HG02763 (cell line): ENCODE results near the gene ZNF132.
"Not testable (repeated sequence)": the region's sequence is repeated elsewhere in the genome, so short reads cannot be mapped to it uniquely, and the experiment has no call there.

ENCODE experiments used
- ATAC-seq: cut with Tn5 transposase; IDR thresholded peaks from one replicate; pipeline ENCODE4 v1.9.1; 2021; ENCODE audit warnings: mild to moderate bottlenecking, moderate library complexity; ENCODE audit not compliant: unreplicated experiment

The ZNF132 gene

GRCh38 chr19:58439576-58440554 lies at the start of gene ZNF132:
Gene ZNF132, minus strand, starts transcription at chr19:58440153. Its CDS starts 332 bp downstream, at chr19:58439821.
- peak; percentile 96 for ATAC-seq

DNA sequence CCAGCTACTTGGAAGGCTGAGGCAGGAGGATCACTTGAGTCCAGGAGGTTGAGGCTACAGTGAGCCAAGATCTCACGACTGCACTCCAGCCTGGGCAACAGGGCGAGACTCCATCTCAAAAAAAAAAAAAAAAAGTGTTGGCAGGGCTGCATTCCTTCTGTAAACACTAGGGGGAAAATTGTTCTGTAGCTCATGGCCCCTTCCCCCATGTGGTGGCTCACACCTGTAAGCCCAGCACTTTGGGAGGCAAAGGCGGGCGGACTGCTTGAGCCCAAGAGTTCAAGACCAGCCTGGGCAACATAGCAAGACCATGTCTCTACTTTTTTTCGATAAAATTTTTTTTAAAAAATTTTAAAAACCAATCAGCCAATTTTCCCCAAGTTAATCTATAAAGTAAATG lies 44.4 kb upstream of the ZNF132 start:
- ATAC-seq: not testable (repeated sequence)

GRCh38 chr19:58483776-58484175 lies 43.8 kb upstream of the ZNF132 start:
- no peak for ATAC-seq

- ATAC-seq: no peak
Measured at GRCh38 chr19:58482372-58482771, 42.4 kb upstream of the ZNF132 start.

- no peak for ATAC-seq
Measured at GRCh38 chr19:58480831-58481230, 40.9 kb upstream of the ZNF132 start.

DNA sequence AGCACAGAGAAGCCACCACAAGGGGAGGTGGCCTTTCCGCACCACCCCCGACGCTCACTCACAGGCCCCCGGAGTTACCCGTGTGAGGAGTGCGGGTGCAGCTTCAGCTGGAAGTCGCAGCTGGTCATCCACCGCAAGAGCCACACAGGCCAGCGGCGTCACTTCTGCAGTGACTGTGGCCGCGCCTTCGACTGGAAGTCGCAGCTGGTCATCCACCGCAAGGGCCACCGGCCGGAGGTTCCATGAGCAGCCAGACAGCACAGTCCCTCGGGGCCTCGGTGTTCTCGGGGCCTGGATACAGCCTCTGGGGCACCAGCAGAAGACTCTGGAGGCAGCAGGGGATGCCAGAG lies 40.5 kb upstream of the ZNF132 start:
- no peak for ATAC-seq

GRCh38 chr19:58479736-58480480 lies 40.0 kb upstream of the ZNF132 start:
- no peak for ATAC-seq

- ATAC-seq: no peak
Measured at GRCh38 chr19:58479303-58479702, 39.4 kb upstream of the ZNF132 start.

- ATAC-seq: no peak
Measured at GRCh38 chr19:58477871-58478270, 37.9 kb upstream of the ZNF132 start.

- ATAC-seq: no peak
Measured at GRCh38 chr19:58477130-58477529, 37.2 kb upstream of the ZNF132 start.

- no peak for ATAC-seq
Measured at GRCh38 chr19:58476498-58477015, 36.6 kb upstream of the ZNF132 start.

- peak; percentile 83 for ATAC-seq
Measured at GRCh38 chr19:58475714-58476497, 36.0 kb upstream of the ZNF132 start, which contains the start of gene ZNF446. Gene ZNF446, plus strand, starts transcription at chr19:58476352. Its CDS starts 867 bp downstream, at chr19:58477219.

- no peak for ATAC-seq
Measured at GRCh38 chr19:58474997-58475713, 35.2 kb upstream of the ZNF132 start.

GRCh38 chr19:58474291-58474996 lies 34.5 kb upstream of the ZNF132 start:
- ATAC-seq: no peak

GRCh38 chr19:58473775-58474174 lies 33.8 kb upstream of the ZNF132 start:
- no peak for ATAC-seq

DNA sequence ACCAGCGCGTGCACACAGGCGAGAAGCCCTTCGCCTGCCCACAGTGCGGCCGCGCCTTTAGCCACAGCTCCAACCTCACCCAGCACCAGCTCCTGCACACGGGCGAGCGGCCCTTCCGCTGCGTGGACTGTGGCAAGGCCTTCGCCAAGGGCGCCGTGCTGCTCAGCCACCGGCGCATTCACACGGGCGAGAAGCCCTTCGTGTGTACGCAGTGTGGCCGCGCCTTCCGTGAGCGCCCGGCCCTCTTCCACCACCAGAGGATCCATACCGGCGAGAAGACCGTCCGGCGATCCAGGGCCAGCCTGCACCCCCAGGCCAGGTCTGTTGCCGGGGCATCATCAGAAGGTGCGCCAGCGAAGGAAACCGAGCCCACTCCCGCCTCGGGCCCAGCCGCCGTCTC lies 31.8 kb upstream of the ZNF132 start:
- no peak for ATAC-seq

DNA sequence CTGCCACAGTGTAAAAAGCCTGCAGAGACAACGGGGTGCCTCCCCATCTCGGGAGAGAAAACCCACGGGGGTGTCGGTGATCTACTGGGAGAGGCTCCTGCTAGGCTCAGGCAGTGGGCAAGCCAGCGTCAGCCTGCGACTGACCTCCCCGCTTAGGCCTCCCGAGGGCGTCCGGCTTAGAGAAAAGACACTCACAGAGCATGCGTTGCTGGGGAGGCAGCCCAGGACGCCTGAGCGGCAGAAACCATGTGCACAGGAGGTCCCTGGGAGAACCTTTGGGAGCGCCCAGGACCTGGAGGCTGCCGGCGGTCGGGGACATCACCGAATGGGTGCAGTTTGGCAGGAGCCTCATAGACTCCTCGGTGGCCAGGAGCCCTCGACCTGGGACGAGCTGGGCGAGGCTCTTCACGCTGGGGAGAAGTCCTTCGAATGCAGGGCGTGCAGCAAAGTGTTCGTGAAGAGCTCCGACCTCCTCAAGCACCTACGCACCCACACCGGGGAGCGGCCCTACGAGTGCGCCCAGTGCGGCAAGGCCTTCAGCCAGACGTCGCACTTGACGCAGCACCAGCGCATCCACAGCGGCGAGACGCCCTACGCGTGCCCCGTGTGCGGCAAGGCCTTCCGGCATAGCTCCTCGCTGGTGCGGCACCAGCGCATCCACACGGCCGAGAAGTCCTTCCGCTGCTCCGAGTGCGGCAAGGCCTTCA lies 31.0 kb upstream of the ZNF132 start:
- not testable (repeated sequence) for ATAC-seq

DNA sequence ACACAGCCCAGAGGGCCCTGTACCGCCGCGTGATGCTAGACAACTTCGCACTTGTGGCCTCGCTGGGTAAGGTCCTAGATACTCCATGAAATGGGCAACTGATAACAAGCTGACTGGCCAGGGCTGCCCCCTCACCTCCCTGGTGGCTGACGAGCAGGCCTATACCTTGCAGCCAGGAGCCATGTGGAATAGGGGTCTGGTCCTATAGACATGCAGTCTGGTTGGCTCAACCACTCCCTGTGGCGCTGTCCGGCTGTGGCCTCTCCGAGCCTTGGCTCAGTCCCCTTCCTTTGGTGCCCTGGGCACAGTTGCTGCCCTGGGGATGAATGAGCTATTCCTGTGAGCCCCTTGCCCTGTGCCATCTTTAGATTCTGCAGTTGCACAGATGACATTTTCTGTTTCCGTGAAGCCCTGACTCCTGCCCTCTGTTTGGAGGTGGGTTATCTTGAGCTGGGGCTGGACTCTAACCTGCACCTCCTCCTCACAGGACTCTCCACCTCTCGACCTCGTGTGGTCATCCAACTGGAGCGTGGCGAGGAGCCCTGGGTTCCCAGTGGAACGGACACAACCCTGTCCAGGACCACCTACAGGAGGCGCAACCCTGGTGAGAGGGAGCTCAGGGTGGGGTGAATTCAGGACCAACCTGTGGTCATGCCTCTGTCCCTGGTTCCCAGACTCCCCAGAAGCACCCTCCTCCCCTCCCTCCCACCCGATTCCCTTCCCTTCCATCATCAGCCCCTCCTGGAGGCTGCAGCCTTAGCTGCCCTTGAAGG lies 29.5 kb upstream of the ZNF132 start:
- no peak for ATAC-seq
